ENCODE data around the gene LGALS12. TPM values are rescaled to one million over a fixed set of nuclear protein-coding genes. Genes with fewer than 3 reads are reported as not detected.
A peak's percentile ranks its signal among the peaks of the same experiment; 100 is the strongest.

The LGALS12 gene, protein sequence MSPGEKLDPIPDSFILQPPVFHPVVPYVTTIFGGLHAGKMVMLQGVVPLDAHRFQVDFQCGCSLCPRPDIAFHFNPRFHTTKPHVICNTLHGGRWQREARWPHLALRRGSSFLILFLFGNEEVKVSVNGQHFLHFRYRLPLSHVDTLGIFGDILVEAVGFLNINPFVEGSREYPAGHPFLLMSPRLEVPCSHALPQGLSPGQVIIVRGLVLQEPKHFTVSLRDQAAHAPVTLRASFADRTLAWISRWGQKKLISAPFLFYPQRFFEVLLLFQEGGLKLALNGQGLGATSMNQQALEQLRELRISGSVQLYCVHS
- not detected in 2 replicates for total RNA-seq

DNA sequence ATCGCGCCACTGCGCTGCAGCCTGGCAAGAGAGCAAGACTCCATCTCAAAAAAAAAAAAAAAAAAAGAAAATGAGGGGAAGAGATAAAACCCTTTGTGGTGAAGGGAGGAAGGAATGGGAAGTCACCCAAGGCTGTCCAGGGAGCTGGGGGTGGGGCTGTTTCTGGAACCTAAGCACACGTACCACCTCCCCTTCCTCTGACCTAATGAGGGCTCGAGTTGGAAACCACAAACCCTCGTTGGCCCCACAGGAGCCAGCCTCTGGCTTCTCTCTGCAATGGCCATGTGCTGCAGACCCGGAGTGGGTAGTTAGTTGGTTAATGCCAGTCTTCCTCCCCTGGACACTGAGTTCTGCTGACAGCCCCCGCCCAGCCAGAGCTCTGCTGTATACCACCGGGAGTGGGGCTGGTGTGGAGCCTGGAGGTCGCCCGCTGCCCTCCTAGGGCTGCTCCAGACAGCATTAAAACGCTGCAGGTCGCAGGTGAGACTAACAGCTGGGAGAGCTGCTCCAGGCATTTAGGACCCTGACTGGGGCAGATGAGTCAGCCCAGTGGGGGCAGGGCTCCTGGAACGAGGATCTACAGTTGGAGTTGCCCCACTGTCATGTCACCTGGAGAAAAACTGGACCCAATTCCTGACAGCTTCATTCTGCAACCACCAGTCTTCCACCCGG, at the start of gene LGALS12:
LGALS12 (plus strand) TSS at position 228 of the 672 bp plus-strand sequence; CDS start at position 603, 375 bp downstream.
- DNase-seq (ENCODE audit: low read depth in 2 of 2): no peak

GRCh38 chr11:63459586-63459985, 46.3 kb upstream of the LGALS12 start:
- DNase-seq (ENCODE audit: low read depth in 2 of 2): no peak

DNA sequence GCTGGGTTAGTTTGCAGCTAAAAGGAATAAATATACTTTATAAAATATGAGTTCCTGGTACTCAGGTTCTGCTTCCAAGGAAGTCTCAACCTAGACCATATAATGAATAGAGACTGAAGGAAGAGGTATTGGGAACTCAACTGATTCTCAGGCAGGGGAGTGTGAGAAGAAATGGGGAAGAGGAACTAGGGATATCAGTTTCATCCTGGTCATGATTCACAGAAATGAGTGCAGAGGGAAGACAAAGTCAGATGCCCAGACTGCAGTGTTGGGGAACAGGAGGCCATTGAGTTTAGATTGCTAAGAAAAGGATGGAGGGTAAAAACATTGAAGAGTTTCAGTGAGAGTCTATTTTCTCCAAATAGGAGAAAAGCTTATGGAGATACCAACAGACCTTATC, 43.7 kb upstream of the LGALS12 start:
- no peak for DNase-seq (ENCODE audit: low read depth in 2 of 2)

DNA sequence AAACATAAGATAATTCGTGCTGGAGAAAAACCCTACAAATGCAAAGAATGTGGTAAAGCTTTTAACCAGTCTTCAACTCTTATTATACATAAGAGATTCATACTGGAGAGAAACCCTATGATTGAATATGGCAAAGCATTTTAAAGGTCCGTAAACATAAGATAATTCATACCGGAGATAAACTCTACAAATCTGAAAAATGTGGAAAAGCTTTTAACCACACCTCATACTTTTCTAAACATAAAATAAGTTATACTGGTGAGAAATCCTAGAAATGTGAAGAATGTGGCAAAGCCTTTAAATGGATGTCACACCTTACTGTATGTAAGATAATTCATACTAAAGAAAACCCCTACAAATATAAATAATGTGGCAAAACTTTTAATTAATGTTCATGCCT, 35.6 kb upstream of the LGALS12 start:
- no peak for DNase-seq (ENCODE audit: low read depth in 2 of 2)

DNA sequence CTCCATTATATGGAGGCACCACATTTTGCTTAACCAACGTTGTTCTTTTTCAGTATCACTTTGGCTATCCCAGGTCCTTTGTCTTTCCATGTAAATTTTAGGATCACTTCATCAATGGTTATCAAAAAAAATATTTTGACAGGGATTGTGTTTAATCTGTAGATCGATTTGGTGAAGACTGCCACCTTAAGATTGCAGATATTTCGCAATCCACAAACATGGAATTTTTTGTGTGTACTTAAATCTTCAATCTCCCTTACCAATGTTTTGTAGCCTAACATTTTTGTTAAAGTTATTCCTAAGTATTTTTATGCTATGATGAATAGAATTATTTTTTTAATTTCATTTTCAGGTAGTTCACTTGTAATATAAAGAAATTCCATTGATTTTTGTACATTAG, 33.5 kb upstream of the LGALS12 start:
- DNase-seq (ENCODE audit: low read depth in 2 of 2): no peak

- DNase-seq (ENCODE audit: low read depth in 2 of 2): no peak
Observed at GRCh38 chr11:63476618-63477017, 29.3 kb upstream of the LGALS12 start.

GRCh38 chr11:63478896-63479295, 27.0 kb upstream of the LGALS12 start:
- peak; percentile 70 to 78 for DNase-seq (ENCODE audit: low read depth in 2 of 2)

DNA sequence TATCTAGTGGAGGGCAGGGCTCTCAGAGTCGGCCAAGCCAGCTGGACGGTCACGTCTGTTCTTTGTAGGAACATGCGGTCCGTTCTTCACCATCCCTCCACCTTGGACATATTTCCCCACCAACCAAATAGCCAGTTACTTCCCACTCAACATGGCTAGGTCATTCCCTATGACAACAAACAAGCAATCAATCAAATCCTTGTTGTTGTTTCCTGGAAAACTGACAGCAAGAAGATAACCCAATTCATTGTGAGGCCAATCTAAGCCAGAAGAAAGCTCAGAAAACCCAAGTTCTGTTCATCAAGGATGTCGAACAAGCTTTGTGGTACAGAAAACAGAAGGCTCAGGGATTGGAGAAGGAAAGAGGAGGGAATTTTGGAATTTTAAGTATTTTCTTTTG, 25.8 kb upstream of the LGALS12 start:
- DNase-seq (ENCODE audit: low read depth in 2 of 2): no peak

DNA sequence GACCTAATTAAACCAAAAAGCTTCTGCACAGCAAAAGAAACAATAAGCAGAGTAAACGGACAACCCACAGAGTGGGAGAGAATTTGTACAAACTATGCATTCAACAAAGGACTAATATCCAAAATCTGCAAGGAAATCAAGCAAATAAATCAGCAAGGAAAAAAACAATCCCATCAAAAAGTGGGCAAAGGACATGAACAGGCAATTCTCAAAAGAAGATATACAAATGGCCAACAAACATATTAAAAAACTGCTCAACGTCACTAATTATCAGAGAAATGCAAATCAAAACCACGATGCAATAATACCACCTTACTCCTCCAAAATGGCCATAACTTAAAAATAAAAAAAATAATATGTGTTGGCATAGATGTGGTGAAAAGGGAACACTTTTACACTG, 20.1 kb upstream of the LGALS12 start:
- DNase-seq (ENCODE audit: low read depth in 2 of 2): no peak

DNA sequence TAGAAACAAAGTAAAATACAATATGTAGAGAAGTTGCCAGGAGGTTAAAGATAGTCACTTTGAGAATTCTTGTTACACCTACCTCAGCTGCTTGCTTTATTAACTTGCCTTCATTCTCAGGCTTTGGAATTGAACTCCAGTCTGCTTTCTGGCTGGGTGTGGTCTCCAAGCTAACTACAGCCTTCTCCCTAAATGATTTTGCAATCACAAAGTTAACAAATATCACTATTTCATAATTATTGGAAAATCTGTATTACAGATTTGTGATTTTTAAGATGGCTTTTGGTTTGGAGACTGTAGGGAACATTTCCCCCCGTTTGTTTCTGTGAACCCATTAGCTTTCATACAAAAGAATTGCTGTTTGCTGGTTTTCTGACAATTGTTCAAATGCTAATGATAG, 17.1 kb upstream of the LGALS12 start:
- DNase-seq (ENCODE audit: low read depth in 2 of 2): no peak

DNA sequence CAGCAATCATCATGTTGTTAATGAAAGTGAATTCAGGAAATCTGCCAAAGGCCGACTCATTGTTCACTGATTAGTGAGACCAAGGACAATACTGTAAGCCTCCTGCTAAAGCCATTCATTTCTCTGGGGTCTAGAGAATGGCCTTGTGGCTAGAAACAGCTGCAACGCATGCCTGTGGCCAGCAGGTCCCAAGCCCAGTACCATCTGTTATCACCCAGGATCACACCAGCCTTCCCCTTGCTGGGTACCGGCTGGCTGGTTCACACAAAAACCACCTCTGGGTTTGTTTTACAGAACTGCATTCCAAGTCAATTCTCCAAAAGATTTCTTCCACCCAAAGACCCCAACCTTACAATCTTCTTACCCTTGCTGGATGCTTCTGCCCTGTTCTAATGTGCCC, 16.0 kb upstream of the LGALS12 start:
- DNase-seq (ENCODE audit: low read depth in 2 of 2): peak in 1 of 2 donors; percentile 3

- DNase-seq (ENCODE audit: low read depth in 2 of 2): peak in 1 of 2 donors; percentile 5
Observed at GRCh38 chr11:63490551-63491239, 15.2 kb upstream of the LGALS12 start, which contains the start of gene PLAAT5. Gene PLAAT5 (minus strand): TSS chr11:63491167. CDS start chr11:63491034, 133 bp downstream.

GRCh38 chr11:63491240-63491587, 14.7 kb upstream of the LGALS12 start:
- no peak for DNase-seq (ENCODE audit: low read depth in 2 of 2)

GRCh38 chr11:63491636-63492372, 14.1 kb upstream of the LGALS12 start:
- DNase-seq (ENCODE audit: low read depth in 2 of 2): no peak

DNA sequence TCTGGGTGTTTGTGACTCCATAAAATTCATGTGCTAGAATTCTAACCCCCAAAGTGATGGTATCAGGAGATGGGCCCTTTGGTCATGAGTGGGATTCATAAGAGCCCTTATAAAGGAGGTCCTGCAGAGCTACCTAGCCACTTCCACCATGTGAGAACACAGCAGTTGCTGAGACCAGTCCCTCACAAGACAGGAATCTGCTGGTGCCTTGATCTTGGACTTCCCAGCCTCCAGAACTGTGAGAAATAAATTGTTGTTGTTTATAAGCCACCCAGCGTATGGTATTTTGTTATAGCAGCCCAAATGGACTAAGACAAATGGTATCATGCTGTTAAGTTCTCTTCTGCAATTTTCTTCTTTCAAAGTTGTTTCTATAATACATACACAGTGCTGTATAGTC, 13.4 kb upstream of the LGALS12 start:
- no peak for DNase-seq (ENCODE audit: low read depth in 2 of 2)

GRCh38 chr11:63493127-63493526, 12.8 kb upstream of the LGALS12 start:
- DNase-seq (ENCODE audit: low read depth in 2 of 2): no peak

GRCh38 chr11:63494975-63495374, 10.9 kb upstream of the LGALS12 start:
- no peak for DNase-seq (ENCODE audit: low read depth in 2 of 2)

DNA sequence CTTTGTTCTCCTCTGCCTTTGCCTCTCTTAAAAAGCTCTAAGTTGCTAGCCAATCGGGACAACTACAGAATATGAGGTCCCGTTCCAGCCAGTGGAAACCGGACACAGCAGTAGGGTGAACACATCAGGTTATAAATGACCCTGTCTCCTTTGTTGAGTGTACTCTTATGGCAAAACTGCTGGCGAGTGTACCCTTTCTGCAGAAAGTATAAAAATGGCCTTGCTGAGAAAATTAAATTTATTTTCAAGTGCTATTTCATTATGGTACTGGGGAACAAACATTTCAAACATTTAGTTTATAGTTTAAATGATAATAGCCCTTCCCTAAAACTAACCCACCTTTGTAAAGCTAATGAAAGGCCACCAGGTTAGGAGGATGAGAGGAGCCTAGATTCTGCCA, 6.0 kb upstream of the LGALS12 start:
- no peak for DNase-seq (ENCODE audit: low read depth in 2 of 2)

- DNase-seq (ENCODE audit: low read depth in 2 of 2): no peak
Observed at GRCh38 chr11:63501236-63501635, 4.6 kb upstream of the LGALS12 start.

DNA sequence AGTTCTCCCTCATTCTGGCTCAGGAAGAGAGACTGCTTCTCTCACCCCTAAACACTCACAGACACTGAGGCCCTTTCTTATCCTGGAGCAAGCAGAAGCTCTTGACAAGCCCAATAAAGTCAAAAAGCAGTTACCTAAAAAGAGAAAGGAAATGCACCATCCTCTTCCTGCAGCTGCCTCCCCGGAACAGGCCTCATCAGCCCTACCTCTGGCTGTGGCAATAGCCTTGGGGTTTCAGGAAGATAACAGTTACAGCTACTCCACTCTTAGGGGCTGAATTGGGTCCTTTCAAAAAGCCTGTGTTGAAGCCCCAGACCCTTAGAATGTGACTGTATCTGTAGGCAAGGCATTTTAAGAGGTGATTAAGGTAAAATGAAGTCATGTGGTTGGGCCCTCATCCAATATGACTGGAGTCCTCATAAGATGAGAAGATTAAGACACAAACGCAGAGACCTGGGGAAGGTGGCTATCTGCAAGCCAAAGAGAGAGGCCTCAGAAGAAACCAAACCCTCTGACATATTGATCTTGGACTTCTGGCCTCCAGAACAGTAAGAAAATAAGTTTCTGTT, 3.5 kb upstream of the LGALS12 start:
- DNase-seq (ENCODE audit: low read depth in 2 of 2): no peak

- no peak for DNase-seq (ENCODE audit: low read depth in 2 of 2)
Observed at GRCh38 chr11:63503492-63503891, 2.4 kb upstream of the LGALS12 start.

GRCh38 chr11:63504054-63504453, 1.8 kb upstream of the LGALS12 start:
- no peak for DNase-seq (ENCODE audit: low read depth in 2 of 2)
